ENCODE data around the gene EMILIN1. TPM values are rescaled to one million over a fixed set of nuclear protein-coding genes. Genes with fewer than 3 reads are reported as not detected.
A peak's percentile ranks its signal among the peaks of the same experiment; 100 is the strongest.

EMILIN1 gene
- total RNA-seq, 1 donor from 2014 or later, result 15.7 TPM

DNA sequence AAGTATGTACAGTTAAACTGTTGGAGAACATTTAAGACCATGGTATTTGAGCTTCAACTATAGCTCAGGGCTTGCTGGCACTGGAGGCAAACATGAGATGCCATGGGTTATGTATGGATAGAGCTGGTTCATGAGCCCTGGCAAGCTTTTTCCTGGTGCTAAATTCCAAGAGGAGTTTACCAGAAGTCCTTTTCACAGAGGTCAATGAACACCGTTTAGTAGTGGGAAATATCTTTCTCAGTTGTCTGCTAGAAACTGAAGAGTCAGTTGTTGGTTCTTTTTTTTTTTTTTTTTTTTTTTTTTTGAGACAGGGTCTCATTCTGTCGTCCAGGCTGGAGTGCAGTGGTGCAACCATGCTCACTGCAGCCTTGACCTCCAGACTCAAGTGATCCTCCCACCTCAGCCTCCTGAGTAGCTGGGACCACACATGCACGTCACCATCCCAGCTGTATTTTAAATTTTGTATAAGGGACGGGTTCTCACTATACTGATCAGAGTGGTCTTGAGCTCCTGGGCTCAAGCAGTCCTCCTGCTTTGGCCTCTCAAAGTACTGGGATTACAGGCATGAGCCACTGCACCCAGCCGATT, 9.5 kb downstream of the EMILIN1 start:
- no peak for ATAC-seq
- intact Hi-C loops (cut with micrococcal nuclease), result loop anchor here (10.0 kb wide), 1 partner anchor 123 kb away; no protein-coding TSS in a partner anchor
- no peak for DNase-seq

DNA sequence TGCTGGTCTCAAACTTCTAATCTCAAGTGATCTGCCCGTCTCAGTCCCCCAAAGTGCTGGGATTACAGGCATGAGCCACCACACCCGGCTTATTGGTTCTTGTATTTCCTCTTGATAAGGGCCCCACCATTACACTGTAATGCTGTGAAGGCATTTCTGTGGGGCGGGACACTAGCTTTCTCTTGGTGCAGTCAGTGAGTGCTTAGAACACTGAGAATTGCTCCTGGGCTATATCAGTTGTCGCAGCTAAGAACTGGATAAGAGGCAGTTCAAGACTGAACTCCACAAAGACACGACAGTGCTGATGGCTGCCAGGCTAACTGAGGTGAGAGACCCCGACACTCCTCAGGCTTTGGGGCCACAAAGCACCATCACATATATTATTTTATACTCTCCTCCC, 10.2 kb downstream of the EMILIN1 start:
- no peak for DNase-seq
- no peak for ATAC-seq
- intact Hi-C loops (cut with micrococcal nuclease), result loop anchor here (10.0 kb wide), 1 partner anchor 124 kb away; no protein-coding TSS in a partner anchor

DNA sequence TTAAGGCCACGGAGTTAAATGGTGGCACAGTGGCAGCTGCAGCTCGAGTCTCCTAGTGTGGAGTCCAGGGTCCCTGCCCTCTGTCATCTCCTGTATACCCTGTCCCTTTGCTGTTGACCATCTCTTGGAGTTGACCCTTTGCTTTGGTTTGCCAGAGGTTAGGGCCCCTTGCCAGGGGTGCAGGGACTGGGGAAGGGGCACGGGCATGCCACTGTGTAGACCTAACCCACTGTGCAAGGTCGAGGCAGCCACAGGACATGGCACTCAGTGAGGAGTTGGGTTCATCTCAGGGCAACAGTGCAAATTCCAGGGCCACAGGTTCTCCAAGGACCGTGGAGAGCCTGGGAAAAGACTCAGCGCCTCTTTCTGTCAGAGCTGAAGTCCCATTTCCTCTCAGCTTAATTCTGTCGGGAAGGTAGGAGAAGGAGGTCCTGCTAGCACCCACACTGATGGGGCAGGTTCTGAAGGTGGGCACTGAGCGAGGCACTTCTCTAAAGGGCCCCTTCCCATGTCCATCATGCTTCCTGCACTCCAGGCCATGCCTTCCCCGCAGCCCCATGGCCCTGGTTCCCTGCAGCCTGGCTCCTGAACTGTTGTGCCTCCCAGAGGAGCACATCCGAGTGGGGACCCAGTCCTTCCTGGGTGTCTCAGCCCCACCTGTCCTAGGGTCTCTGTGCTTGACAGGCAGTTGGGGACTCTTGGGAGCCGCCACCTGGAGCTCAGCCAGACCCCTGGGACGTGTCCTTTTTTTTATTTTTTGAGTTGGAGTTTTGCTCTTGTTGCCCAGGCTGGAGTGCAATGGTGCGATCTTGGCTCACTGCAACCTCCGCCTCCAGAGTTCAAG, 10.9 kb downstream of the EMILIN1 start:
- intact Hi-C loops (cut with micrococcal nuclease), result loop anchor here (10.0 kb wide), 1 partner anchor 125 kb away; no protein-coding TSS in a partner anchor
- ATAC-seq (no peak), DNase-seq (no peak)

GRCh38 chr2:27091746-27092695, 13.6 kb downstream of the EMILIN1 start:
- DNase-seq (no peak), ATAC-seq (no peak)
- intact Hi-C loops (cut with micrococcal nuclease), result loop anchor here (10.0 kb wide), 2 partner anchors 93 to 193 kb away; partner anchors contain the start of gene TRIM54

DNA sequence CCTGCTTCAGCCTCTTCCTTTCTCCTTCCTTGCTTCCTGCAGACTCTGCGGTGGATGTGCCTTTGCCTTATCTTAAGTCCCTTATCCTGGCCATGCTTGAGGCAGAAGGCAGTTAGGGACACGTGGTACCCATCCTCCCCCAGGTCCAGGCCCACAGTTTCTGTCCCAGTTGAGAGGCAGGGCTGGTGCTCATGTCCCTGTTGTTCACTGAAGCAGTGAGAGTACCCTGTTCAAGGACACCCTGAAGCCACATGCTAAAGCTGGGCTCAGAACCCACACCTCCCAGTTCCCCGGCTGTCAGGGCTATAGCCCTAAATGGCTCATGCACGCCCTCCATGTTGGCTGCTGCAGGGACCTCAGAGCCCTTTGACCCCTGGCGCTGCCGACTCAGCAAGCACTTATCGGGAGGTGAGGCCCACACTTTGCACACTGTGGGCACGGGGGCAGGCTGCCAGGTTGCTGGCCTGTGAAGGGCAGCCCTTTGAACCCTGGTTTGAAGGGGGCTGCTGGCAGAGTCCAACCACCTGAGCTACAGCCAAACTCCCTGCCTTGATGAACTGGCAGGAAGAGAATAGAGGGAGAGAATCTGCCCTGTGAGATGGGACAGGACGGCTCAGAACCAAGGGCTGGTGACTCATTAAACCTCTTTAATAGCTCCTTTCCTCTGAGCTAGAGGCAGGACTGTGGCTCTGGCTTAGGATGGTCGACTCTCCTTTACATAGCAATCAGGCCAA, 14.4 kb downstream of the EMILIN1 start:
- DNase-seq, result no peak
- intact Hi-C loops (cut with micrococcal nuclease), result loop anchor here (10.0 kb wide), 2 partner anchors 92 to 192 kb away; partner anchors contain the start of gene TRIM54

GRCh38 chr2:27093430-27094352, 15.3 kb downstream of the EMILIN1 start:
- ATAC-seq, result no peak
- DNase-seq, result no peak
- intact Hi-C loops (cut with micrococcal nuclease), result loop anchor here (10.0 kb wide), 2 partner anchors 91 to 191 kb away; partner anchors contain the start of gene TRIM54

More for the DNA sequence above, 14.4 kb downstream of the EMILIN1 start:
- ATAC-seq, result no peak

GRCh38 chr2:27094353-27094984, 16.1 kb downstream of the EMILIN1 start:
- intact Hi-C loops (cut with micrococcal nuclease), result loop anchor here (10.0 kb wide), 2 partner anchors 90 to 190 kb away; partner anchors contain the start of gene TRIM54
- ATAC-seq (no peak), DNase-seq (no peak)

DNA sequence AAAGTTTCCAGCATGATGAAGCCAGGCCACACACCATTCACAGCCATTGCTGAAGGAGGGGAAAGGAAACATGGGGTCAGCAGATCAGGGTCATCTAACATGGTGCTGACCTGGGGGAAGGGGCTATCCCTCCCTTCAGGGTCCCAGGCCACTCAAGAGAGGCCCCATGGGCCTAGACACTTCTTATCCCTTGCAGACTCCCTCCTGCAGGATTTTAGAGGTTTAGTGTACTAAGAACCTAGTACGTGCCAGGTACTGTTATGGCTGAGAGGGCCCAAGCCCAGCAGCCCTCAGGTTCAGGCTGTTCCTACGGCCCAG, 17.0 kb downstream of the EMILIN1 start:
- intact Hi-C loops (cut with micrococcal nuclease), result loop anchor here (10.0 kb wide), 2 partner anchors 89 to 189 kb away; partner anchors contain the start of gene TRIM54
- DNase-seq (no peak), ATAC-seq (no peak)

DNA sequence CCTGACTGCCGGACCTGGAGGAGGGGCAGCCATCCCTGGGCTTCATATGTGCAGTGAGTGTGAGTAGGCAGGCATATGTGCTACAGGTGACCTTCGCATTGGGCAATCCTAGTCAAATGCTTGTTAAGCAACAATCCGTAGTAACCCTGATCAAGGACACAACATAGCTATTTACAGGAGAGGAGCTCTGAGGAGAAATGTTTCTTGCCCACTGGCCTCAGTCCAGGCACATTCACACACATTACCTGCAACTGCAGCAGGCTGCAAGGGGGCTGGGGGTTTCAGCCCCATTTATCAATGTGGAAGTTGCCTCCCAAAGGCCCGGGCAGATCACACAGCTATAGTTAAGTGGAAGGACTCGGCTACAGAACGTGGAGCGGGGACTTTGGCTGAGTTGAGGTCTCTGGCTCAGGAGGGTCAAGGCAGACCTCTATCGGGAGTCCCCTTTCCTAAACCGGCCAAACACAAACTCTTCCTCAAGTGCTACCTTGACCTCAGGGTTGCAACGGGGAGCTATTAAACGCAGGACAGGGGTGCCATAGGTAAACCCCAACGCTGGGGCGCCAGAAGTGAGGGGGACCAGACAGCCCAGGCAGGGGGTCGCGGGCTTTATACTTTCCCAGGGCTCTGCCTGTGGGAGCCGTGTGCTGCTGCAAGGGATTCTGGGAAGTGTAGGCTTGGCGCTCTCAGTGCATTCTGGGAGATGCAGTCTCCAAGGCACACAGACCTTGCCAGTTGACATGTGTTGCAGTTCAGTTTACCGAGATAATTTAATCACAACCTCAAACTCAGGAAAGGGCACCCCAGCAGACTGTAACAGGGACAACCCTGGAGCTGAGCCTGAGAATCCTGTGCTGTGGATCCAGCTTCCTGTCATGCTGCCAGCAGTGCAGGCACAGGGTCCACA, 17.6 kb downstream of the EMILIN1 start:
- intact Hi-C loops (cut with micrococcal nuclease), result loop anchor here (10.0 kb wide), 2 partner anchors 89 to 189 kb away; partner anchors contain the start of gene TRIM54

DNA sequence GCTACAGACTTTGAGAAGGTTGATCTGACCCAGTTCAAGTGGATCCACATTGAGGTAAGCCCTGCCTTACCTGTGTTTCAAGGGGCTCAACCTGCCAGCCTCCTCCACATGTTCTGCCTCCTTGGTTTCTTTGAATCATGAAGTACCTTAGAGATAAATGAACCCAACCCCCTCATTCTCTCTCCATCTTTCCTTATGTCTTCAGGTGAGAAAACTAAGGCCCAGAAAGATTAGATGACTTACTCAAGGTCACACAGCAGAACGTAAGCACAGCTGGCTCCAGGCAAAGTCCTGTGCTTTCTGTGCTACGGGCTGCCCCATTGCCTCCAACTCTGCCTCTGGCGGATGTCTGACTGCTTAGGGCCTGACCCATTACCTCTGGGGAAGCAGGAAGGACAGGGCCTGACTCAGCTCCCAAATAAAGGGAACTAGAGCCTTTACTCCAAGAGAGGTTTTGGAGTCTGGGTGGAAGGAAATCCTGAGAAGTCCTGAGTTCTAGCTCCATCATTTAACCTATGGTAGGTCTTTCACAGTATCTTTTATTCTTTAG, 18.4 kb downstream of the EMILIN1 start:
- ATAC-seq (peak; percentile 16), DNase-seq (no peak)
- intact Hi-C loops (cut with micrococcal nuclease), result loop anchor here (10.0 kb wide), 2 partner anchors 88 to 188 kb away; partner anchors contain the start of gene TRIM54

More for the DNA sequence above, 17.6 kb downstream of the EMILIN1 start:
- ATAC-seq, result peak; percentile 87
- peak; percentile 70 for DNase-seq

GRCh38 chr2:27097341-27097740, 18.9 kb downstream of the EMILIN1 start:
- ATAC-seq, result no peak
- intact Hi-C loops (cut with micrococcal nuclease), result loop anchor here (10.0 kb wide), 2 partner anchors 87 to 187 kb away; partner anchors contain the start of gene TRIM54
- no peak for DNase-seq

GRCh38 chr2:27099334-27099955, 21.0 kb downstream of the EMILIN1 start:
- DNase-seq, result no peak
- intact Hi-C loops (cut with micrococcal nuclease), result loop anchor here (10.0 kb wide), 2 partner anchors 85 to 185 kb away; partner anchors contain the start of gene TRIM54
- ATAC-seq, result no peak

DNA sequence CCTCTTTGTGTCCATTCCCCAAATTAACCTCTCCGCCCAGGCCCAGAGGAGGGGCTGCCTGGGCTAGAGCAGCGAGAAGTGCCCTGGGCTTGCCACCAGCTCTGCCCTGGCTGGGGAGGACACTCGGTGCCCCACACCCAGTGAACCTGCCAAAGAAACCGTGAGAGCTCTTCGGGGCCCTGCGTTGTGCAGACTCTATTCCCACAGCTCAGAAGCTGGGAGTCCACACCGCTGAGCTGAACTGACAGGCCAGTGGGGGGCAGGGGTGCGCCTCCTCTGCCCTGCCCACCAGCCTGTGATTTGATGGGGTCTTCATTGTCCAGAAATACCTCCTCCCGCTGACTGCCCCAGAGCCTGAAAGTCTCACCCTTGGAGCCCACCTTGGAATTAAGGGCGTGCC, 21.6 kb downstream of the EMILIN1 start:
- no peak for ATAC-seq
- no peak for DNase-seq

GRCh38 chr2:27102329-27102728, 23.9 kb downstream of the EMILIN1 start:
- ATAC-seq (no peak), DNase-seq (no peak)
- intact Hi-C loops (cut with micrococcal nuclease), result no loop called here

More for the DNA sequence above, 21.6 kb downstream of the EMILIN1 start:
- intact Hi-C loops (cut with micrococcal nuclease), result no loop called here

DNA sequence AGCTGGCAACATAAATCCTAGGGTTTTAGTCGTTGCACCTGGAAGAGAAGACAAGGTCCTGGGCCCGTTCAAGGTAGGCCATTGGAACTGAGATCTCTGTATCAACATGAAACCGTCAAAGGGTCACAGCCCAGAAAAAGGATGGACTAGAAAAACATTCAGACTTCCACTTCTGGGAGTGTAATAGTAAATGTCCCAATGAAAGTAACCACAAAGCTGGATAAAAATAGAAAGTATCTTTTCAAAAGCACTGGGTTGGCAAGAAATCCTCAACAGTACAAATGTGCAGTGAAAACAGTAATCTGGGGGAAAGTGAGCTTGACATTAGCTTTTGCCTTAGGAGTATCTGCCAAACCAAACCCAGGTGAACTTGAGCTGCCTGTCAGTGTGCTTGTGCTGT, 27.6 kb downstream of the EMILIN1 start:
- no peak for ATAC-seq
- intact Hi-C loops (cut with micrococcal nuclease), result no loop called here

More for the DNA sequence above, 27.6 kb downstream of the EMILIN1 start:
- DNase-seq, result no peak

Data from left ventricle myocardium superior (tissue), 1 donor.